Glomerular visceral epithelial cell (primary cell): ENCODE measurements around the gene CEP85L.

ENCODE experiments used
- DNase-seq: peaks from one replicate; pipeline ENCODE4 v3.0.0-alpha.2; 2016; ENCODE audit errors: extremely low spot score

Gene CEP85L

DNA sequence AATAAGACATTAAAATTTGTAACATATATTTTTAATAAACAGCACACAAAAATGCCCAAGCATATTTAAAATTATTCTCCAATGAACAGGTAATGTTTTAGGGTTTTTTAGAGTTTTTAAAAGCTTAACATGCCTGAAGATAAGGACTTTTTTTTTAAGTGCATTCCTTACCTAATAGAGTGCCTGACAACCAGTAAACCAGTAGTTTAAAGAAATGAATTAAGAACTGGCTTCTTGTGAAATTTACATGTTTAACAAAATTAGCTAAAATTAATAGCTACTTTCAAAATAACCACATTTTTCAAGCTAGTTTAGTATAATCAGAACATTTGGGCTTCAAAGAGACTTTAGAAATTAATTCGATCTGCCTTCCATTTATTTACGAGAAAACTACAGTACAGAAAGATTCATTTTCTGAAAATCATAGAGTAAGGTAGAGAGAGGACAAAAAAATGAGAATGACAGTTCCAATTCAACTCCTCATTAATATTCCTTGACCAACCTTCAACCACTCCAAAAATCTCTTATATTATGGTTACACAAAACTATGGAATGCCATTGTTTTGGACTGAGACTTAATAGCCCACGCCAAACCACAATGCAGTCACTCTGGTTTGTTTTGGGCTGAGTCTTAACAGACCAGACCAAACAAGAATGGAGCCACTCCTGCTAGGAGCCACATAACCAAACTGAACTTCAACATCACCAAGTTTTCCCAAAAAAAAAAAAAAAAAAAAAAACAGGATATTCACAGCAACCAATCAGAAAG is 109.0 kb downstream of the CEP85L start:
- DNase-seq: peak; percentile 13

GRCh38 chr6:118537574-118537973 is 113.8 kb downstream of the CEP85L start:
- no peak for DNase-seq

GRCh38 chr6:118536478-118536877 is 114.9 kb downstream of the CEP85L start:
- no peak for DNase-seq

GRCh38 chr6:118535176-118535844 is 116.1 kb downstream of the CEP85L start:
- DNase-seq: no peak

DNA sequence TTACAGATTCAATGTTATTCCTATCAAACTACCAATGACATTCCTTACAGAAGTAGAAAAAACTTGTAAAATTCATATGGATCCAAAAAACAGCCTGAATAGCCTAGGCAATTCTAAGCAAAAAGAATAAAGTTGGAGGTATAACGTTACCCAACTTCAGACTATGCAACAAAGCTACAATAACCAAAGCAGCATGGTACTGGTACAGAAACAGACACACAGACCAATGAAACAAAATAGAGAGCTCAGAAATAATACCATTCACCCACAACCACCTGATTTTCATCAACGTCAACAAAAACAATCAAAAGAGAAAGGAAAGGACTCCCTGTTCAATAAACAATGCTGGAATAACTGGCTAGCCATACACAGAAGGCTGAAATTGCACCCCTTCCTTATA is 120.4 kb downstream of the CEP85L start:
- DNase-seq: no peak

GRCh38 chr6:118529756-118530155 is 121.6 kb downstream of the CEP85L start:
- DNase-seq: no peak

- no peak for DNase-seq
These were observed 123.3 kb downstream of the CEP85L start for GRCh38 chr6:118528129-118528528.

- no peak for DNase-seq
These were observed 125.2 kb downstream of the CEP85L start for GRCh38 chr6:118525913-118526780.

DNA sequence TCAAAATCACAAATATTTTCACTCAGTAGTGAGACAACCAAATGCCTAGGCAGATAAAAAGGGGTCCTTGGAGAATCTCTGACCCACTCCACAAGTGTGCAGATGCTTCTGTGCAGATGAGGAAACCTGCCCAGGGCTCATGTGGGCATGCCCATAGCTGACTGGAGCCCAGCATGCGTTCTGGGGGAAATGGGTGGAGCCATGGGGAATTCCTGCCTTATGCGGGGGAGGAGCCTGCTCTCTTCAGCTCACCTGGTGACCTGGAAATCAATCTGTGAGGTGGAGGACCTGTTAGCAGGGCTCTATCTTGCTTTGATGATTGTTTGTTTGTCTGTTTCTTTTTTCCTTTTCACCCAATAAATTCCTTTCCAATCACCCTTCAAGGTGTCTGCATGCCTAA is 126.7 kb downstream of the CEP85L start:
- no peak for DNase-seq

- no peak for DNase-seq
These were observed 128.2 kb downstream of the CEP85L start for GRCh38 chr6:118523216-118523615.

DNA sequence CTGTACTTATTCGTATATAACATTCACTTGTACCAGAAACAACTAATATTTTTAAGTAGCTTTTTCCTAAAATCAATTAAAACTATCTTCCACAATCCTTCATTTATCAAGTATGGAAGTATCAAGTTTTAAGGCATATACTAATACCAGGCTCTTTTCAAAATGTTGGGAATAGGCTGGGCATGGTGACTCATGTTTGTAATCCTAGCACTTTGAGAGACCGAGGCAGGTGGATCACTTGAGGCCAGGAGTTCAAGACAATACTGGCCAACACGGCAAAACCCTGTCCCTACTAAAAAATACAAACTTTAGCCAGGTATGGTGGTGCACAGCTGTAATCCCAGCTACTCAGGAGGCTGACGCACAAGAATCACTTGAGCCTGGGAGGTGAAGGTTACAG is 129.0 kb downstream of the CEP85L start:
- no peak for DNase-seq

DNA sequence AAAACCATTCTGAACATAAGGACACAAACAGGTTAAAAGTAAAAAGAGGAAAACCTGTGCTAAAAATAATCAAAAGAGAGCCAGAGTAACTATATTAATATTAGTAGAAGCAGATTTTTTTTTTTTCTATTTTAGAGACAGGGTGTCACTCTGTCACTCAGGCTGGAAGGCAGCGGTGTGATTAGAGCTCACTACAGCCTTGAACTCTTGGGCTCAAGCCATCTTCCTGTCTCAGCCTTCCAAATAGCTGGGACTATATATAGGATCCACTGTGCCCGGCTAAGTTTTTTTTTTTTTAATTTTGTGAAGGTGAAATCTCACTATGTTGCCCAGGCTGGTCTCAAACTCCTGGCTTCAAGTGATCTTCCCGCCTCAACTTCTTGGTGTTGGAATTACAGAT is 136.7 kb downstream of the CEP85L start:
- no peak for DNase-seq

DNA sequence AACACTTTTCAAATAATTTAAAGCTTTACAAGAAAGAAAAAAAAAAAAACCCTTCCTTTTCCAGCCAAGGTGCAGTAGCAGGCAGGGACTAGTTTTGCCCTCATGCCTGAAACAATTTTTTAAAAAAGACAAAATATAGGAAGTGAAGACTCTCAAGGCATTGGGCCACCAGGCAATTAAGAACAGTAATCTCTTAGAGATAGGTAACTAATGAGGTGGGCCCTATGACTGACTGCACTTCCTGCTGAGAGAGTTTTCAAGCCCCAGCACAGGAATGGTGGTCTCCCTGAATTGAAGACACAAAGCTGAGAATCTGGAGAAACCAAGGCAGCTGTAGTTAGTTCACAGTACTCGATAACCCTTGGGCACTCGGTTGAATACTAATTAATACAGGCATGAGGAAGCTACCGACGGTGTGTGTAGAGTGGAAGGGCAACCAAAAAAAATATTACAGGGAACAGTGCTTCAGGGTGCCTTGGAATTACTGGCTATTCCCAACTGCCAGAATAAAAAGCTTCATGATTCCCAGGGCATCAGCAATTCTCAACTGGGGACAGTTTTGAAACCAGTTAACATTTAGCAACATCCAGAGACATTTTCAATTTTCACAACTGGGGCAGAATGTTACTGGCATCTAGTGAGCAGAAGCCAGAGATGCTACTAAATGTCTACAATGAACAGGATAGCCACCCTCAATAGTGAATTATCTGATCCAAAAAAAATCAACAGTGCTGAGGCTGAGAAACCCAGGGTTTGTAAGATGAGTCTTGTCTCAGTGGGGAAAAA is 139.3 kb downstream of the CEP85L start:
- DNase-seq: no peak

DNA sequence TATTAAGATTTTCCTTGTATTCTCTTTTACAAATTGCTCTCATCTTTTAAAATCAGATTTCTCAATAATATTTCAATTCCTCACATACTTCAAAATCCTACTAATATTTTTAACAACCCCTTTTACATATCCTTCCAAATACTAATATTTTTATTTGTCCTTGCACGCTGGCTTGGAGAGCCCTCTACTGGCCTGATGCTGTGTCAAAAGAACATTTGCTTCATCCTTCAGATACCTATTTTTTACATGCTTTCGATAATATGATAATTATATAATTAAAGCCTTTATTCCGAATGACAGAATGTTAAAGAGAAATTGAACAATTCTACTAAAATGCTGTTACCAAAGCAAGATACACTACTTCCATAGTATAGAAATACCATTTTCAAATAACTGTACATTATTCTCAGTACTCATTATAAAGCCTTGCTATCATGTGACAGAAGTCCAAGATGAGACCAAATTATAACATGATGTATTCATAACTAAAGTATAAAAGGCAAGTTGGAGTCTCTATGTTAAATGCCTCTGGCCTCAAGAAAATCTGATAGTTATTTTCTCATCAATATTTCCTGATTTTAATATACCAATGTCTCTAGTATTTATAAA is 142.3 kb downstream of the CEP85L start:
- peak; percentile 33 for DNase-seq

GRCh38 chr6:118507636-118508035 is 143.8 kb downstream of the CEP85L start:
- no peak for DNase-seq

GRCh38 chr6:118506071-118506638 is 145.2 kb downstream of the CEP85L start:
- no peak for DNase-seq

- DNase-seq: no peak
These were observed 145.7 kb downstream of the CEP85L start for GRCh38 chr6:118505656-118506055.

DNA sequence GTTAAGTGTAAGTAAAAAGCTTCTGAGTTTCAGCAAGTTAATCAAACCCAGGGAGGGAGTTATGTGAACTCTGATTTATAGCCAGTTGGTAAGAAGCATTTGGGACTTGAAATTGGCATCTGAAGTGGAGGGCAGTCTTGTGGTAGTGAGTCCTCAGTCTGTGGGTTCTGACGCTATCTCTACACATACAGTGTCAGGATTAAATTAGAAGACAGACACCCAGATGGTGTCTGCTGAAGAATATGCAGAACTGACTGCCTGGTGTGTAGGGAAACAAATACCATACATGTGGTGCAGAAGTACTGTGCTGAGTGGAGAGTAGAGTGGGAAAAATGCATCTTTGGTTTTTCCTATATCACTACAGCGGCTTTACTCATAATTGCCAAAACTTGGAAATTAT is 146.8 kb downstream of the CEP85L start:
- DNase-seq: no peak

DNA sequence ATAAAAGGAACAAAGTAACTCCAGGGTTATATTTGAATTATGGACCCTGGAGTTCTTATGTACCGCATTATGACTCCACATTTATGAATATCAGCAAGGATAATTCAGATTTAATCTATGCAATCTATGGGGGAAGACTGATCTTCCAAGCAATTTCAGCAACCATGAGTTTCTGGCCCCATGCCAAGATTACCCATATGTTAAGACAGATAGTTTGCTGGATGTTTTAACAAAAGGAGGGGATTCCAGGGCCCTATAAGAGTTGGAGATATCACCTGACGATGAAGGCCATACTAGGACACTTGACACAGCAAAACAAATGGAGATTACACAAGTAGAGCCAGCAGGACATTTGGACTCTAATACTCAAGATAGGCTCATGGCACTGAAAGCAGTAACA is 149.2 kb downstream of the CEP85L start:
- no peak for DNase-seq

GRCh38 chr6:118501765-118502164 is 149.6 kb downstream of the CEP85L start:
- DNase-seq: no peak

- no peak for DNase-seq
These were observed 150.3 kb downstream of the CEP85L start for GRCh38 chr6:118501099-118501498.
